Activated naive CD8-positive, alpha-beta T cell treated with anti-CD3 and anti-CD28 coated beads, Interleukin-2, amount 50 U/mL, for 16 hours (primary cell): ENCODE data around the gene PPFIA3.
"Not testable (repeated sequence)": the region's sequence is repeated elsewhere in the genome, so short reads cannot be mapped to it uniquely, and the experiment has no call there.

ENCODE experiments used
- DNase-seq: peaks from one replicate; pipeline ENCODE4 v3.0.0-alpha.2; 2020; ENCODE audit warnings: low read depth, low spot score

Gene PPFIA3

GRCh38 chr19:49102303-49102702 lies 17.0 kb upstream of the PPFIA3 start:
- no peak for DNase-seq

DNA sequence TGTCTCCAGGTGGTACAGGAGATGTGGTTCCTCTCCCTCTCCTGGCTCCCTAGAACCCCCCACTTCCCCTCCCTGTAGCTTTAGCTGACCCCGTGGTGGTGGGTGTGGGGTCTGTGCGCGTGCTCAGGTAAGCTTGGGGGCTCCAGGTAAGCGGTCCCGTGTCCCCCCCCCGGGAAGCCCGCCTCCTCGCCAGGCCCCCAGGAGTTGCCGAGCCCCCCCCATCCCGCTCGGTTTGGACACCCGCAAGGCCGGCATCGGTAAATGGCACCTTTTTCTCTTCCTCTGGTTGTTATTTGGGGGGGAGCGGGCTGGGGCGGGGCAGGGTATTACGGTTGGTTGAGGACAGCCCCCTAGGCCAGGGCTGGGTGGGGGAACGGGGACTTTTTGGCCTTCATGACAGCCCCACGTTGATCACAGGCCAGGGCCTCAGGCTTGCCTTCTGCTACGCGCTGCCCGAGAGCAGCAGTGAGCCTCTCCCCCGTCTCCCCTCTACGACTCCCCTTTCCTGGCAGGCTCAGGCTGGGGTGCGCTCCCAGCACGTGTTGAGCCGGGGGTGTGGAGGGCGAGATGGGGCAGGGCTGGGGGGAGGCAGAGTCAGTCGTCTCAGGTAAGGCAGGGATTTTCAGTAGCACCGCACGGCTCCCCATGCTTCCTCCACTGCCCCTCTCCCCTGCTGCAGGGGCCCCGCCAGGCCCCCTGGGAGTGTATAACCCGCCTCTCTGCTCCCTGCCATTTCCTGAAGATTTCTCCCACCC lies 15.8 kb upstream of the PPFIA3 start:
- DNase-seq, result no peak

- no peak for DNase-seq
These were observed 15.0 kb upstream of the PPFIA3 start for GRCh38 chr19:49104229-49104864.

DNA sequence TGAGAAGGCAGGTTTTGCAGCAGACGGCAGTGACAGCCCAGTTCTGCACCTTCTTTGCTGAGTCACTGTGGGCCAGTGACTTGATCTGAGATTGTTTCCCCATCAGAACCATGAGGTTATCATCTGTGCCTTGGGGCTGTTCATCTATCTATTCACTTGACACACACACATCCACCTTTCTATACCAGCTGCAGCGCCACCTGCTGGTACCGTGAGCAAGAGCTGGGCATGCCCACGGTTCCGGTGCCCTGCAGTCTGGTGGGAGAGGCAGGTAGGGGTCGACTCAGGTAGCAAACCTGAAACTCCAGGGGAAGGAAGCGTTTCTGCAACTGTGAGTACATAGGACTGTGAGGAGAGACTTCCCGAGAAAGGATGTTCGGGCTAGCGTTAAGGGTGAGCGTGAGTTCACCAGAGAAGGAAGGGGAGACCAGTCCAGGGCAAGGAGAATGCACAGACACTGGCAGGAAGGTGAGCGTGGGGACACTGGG lies 12.7 kb upstream of the PPFIA3 start:
- peak; percentile 40 for DNase-seq

DNA sequence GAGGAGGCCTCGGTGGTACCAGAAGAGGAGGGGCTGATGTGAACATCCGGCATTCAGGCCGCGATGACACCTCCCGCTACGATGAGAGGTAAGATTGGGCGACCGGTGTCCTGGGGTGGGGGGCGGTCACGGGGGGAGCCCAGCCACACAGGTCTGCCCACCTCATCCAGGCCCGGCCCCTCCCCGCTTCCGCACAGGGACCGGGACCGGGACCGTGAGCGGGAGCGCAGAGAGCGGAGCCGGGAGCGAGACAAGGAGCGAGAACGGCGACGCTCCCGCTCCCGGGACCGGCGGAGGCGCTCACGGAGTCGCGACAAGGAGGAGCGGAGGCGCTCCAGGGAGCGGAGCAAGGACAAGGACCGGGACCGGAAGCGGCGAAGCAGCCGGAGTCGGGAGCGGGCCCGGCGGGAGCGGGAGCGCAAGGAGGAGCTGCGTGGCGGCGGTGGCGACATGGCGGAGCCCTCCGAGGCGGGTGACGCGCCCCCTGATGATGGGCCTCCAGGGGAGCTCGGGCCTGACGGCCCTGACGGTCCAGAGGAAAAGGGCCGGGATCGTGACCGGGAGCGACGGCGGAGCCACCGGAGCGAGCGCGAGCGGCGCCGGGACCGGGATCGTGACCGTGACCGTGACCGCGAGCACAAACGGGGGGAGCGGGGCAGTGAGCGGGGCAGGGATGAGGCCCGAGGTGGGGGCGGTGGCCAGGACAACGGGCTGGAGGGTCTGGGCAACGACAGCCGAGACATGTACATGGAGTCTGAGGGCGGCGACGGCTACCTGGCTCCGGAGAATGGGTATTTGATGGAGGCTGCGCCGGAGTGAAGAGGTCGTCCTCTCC lies 11.5 kb upstream of the PPFIA3 start:
- no peak for DNase-seq

- no peak for DNase-seq
These were observed 10.3 kb upstream of the PPFIA3 start for GRCh38 chr19:49109051-49109450.

DNA sequence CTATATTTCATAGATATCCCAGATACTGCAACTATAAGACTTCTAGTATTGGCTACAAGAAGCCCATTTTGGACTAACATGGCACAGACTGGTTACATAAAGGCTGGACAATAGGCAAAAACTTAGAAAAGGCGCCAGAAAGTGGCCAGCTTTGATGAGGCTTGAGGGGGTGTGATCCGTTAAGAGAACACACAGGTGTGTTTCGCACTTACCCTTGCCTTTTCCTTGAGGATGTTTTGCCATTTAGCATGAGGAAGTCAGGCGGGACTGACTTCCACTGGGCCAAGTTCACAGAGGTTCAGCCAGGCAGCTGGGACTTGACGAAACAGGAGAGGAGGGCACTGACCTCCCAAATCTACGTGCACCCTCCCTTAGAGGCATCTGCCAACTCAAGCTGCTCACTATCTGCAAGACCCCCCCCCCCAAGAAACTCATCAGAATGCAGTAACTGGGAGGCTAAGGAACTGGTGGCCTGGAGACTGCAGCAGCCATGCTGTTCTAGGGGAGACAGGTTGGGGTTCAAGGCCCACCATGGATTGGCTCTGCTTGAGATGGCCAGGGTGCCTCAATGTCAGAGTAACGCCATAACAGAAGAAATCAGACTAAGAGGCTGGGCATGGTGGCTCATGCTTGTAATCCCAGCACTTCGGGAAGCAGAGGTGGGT lies 9.6 kb upstream of the PPFIA3 start:
- no peak for DNase-seq

- DNase-seq, result no peak
These were observed 8.8 kb upstream of the PPFIA3 start for GRCh38 chr19:49110567-49110966.

DNA sequence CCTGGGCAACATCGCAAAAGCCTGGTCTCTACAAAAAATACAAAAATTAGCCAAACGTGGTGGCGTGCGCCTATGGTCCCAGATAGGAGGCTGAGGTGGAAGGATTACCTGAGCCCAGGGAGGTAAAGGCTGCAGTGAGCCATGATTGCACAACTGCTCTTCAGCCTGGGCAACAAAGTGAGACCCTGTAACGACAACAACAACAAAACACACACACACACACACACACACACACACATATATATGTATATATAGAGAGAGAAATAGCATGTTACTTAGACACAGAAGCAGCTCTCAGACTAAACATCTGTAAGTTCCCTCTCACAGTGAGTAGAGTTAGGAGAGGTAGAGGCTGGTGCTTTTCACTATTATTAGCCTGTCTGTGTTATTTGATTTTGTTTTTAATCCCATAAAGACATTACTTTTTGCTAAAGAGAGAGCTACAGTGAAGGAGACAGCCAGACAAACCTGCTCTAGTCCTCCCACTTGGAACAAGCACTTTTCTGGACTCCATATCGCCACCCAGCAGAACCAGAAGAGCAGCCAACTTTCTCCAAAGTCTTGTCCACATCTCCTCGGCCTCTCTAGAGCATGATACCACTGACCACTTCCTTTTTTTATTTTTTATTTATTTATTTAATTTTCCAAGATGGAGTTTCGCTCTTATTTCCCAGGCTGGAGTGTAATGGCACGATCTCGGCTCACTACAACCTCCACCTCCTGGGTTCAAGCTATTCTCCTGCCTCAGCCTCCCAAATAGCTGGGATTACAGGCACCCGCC lies 7.9 kb upstream of the PPFIA3 start:
- no peak for DNase-seq

- DNase-seq, result peak; percentile 35
These were observed 5.3 kb upstream of the PPFIA3 start, which contains the start of gene LIN7B for GRCh38 chr19:49113762-49114629. TSS of gene LIN7B (plus strand) at chr19:49114370. CDS start at chr19:49114405, 35 bp downstream.

DNA sequence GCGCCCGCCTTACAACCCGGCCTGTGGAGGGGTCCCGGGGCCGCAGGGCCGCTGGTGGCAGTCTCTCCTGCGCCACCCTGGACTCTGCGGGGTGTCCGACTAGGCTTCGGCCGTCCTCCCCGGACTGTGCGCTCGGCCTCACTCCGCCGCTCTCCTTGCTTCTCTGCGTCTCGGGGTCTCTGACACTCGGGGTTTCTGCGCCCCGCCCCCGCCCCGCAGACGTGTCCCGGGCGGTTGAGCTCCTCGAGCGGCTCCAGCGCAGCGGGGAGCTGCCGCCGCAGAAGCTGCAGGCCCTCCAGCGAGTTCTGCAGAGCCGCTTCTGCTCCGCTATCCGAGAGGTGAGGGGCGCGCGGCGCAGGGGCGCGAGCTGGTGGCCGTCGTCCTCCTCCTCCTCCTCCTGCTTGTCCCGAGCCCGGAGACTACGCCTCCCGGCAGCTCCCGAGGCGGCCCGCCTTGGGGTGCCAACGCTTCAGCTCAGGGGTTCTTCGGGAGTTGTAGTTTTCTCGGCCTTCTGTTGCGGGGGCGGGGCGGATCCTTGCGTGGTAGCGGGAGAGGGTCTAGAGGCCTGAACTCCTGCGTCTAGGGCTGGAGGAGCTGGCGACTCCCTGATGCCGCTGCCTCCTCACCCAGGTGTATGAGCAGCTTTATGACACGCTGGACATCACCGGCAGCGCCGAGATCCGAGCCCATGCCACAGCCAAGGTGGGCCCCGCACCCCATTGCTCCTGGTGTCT lies 4.5 kb upstream of the PPFIA3 start:
- no peak for DNase-seq

DNA sequence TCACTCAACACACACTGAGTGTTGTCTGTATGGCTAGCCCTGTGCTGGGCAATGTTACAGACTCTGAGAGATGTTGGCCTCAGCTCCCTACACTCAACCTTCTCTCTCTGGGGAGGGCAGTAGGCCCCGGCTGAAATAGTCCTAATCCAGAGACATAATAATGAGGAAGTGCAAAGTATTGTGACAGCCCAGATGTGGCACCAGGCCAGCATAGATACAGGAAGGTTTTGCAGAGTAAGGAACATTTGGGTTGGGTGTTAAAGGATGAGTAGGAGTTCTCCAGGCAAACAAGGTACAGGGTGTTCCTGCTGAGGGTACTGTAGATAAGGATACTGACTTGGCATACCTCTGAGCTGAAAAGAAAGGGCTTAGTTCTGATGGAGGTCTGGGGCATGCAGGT lies 2.8 kb upstream of the PPFIA3 start:
- DNase-seq, result no peak

DNA sequence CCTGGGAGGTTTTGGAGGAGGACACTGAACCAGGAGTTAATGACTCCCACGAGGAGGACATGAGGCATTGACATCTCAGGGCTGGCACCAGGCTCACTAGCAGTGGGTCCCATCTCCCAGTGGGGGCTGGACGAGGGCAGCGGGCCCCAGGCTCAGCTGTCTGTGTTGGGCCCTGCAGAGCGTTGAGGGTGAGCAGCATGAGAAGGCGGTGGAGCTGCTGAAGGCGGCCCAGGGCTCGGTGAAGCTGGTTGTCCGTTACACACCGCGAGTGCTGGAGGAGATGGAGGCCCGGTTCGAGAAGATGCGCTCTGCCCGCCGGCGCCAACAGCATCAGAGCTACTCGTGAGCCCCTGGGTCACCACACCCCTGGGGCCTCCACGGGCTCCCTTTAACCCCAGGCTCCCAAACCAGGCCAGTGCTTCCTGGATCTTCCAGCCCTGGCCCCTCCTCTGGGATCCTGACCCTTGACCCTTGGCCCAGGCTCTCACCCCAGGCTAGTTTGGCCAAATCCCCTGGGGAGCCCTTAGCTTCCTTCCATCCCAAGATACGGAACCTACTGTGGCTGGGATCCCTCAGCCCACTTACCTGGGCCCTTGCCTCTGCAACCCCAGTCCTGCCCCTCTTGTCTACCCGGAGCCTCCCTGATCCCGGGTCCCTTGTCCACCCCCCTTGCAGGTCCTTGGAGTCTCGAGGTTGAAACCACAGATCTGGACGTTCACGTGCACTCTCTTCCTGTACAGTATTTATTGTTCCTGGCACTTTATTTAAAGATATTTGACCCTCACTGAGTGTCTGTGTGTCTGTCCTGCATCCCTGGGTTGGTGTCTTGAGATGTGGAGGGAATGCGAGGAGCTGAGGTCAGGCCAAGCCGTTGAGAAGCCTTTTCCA lies 1.4 kb upstream of the PPFIA3 start:
- DNase-seq, result no peak

DNA sequence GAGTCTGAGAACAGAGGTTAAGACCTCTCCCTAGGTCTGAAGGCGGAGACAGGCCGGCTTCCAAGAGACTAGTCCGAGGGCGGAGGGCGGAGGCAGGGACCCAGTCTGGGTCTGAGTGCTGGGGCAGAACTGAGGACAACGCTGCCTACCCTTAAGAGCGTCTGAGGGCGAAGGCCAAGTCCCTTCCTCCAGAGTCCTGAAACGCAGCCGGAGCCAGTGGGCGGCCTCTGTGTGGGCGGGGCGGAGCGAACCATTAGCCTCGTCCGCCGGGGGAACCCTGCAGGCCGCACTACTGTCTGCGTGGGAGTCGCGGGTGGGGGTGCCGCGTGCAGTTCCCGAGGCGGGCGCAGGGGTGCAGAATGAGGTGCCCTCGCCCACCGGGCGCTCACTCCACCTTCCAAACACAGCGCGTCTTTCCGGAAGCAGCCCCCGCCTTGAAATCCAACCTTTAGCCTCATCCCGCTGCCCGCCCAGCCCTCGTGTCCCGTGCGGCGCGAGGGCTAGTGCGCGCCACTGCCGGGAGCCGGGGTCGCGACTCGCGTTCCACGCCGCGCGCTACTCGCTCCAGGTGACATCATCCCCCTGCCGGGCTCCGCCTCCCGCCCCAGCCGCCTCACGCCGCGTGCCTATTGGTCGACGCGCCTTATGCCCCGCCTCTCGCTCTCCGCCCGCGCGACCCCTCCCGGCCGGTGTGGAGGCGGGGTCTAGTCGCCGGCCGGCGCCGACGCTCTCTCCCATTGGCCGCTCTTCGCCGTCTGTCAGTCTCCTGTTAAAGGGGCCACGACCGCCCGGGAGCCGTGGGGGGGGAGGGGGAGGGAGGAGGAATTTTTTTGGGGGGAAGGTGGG lies 556 bp upstream of the PPFIA3 start, which contains the start of gene C19orf73:
TSS of gene C19orf73 (minus strand) at position 579 of the 846 bp plus-strand sequence. CDS start at position 458, 121 bp downstream.
- peak; percentile 86 for DNase-seq

- no peak for DNase-seq
These were observed 960 bp downstream of the PPFIA3 start for GRCh38 chr19:49120325-49120683.

DNA sequence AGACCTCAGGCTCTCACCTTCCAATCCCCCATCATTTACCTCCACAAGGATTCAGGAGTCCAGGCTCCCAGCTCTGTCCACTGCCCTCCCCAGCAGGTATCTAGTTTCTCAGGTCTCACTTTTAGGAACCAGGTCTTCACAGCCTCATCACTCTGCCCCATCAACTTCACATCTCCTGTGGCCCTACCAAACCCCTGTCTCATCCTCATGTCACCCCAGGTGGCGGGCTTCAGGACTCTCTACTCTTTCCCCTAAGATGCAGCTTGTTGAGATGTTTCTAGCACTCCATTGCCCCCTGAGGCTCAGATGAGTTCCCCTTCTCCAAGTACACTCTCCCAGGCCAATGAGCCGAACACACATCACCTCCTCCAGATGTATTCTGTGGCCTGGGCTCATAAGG lies 1.5 kb downstream of the PPFIA3 start:
- DNase-seq, result no peak

GRCh38 chr19:49121841-49122240 lies 2.5 kb downstream of the PPFIA3 start:
- DNase-seq, result not testable (repeated sequence)
